ENCODE results near the gene ZC3H7A.
"Not testable (repeated sequence)": the region's sequence is repeated elsewhere in the genome, so short reads cannot be mapped to it uniquely, and the experiment has no call there.

ZC3H7A gene

GRCh38 chr16:11799509-11800381 lies 2.7 kb upstream of the ZC3H7A start:
- no peak for DNase-seq

- DNase-seq = no peak
Observed at GRCh38 chr16:11799017-11799381, 1.9 kb upstream of the ZC3H7A start.

- DNase-seq = no peak
Observed at GRCh38 chr16:11797957-11798299, 870 bp upstream of the ZC3H7A start.

GRCh38 chr16:11796227-11797165 lies 562 bp downstream of the ZC3H7A start:
- DNase-seq = no peak

- no peak for DNase-seq
Observed at GRCh38 chr16:11795887-11796226, 1.2 kb downstream of the ZC3H7A start.

- DNase-seq = no peak
Observed at GRCh38 chr16:11794996-11795886, 1.8 kb downstream of the ZC3H7A start.

- DNase-seq = no peak
Observed at GRCh38 chr16:11794447-11794846, 2.6 kb downstream of the ZC3H7A start.

GRCh38 chr16:11793840-11794239 lies 3.2 kb downstream of the ZC3H7A start:
- DNase-seq = peak; percentile 38

- DNase-seq = peak; percentile 99
Observed at GRCh38 chr16:11792410-11793241, 4.4 kb downstream of the ZC3H7A start.

GRCh38 chr16:11791144-11791828 lies 5.8 kb downstream of the ZC3H7A start:
- DNase-seq = no peak

- DNase-seq = no peak
Observed at GRCh38 chr16:11788914-11789313, 8.1 kb downstream of the ZC3H7A start.

GRCh38 chr16:11784980-11785599 lies 12.0 kb downstream of the ZC3H7A start:
- DNase-seq = not testable (repeated sequence)

- not testable (repeated sequence) for DNase-seq
Observed at GRCh38 chr16:11784381-11784780, 12.7 kb downstream of the ZC3H7A start.

GRCh38 chr16:11784038-11784369 lies 13.1 kb downstream of the ZC3H7A start:
- no peak for DNase-seq

GRCh38 chr16:11783319-11784037 lies 13.6 kb downstream of the ZC3H7A start:
- no peak for DNase-seq

GRCh38 chr16:11781773-11782172 lies 15.3 kb downstream of the ZC3H7A start:
- peak; percentile 81 for DNase-seq

- DNase-seq = peak; percentile 50
Observed at GRCh38 chr16:11780991-11781680, 15.9 kb downstream of the ZC3H7A start.

GRCh38 chr16:11779074-11779473 lies 18.0 kb downstream of the ZC3H7A start:
- no peak for DNase-seq

- no peak for DNase-seq
Observed at GRCh38 chr16:11774065-11774626, 22.9 kb downstream of the ZC3H7A start.

All from NCI-H1105 (cell line).